HL-60/S4 (cell line): Measurements from ENCODE around the gene BMP10.
"Not testable (repeated sequence)": the region's sequence is repeated elsewhere in the genome, so short reads cannot be mapped to it uniquely, and the experiment has no call there.

Source experiments
- in situ Hi-C: fragments of 300-500 bp; cut with MboI; formaldehyde crosslinking; loops from 2 replicates; pipeline ENCODE4 v1.14.3; 2022; ENCODE audit warnings: low sequenced_read_pairs

Gene BMP10

DNA sequence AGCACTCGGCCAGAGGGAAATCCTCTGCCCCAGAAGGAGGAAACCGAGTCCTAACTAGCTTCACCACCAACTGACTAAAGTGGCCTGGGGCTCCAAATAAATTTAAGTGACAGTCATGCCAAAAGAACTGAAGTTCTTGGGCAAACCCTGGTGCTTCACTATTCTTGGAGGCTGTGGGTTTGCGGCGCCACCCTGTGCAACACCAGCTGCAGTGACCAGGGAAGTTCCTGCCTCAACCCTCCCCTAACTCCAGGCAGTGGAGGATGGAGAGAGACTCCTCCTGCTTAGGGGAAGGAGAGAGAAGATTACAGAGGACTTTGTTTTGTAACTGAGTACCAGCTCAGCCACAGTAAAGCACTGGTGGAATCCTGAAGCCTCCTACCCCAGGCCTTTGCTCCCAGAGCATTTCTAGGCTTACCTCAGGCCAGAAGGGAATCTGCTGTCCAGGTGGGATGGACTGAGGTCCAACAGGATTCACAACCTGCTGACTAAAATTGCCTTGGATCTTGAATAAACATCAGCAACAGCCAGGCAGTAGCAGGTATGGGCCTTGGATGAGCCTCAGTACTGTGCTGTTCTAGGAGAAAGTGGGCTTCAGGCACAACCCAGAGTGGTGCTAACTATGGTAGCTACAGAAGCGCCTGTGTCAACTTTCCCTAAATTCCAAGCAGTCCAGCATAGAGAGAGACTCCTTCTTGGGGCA is 29.4 kb upstream of the BMP10 start:
- in situ Hi-C loops, result no loop called here

DNA sequence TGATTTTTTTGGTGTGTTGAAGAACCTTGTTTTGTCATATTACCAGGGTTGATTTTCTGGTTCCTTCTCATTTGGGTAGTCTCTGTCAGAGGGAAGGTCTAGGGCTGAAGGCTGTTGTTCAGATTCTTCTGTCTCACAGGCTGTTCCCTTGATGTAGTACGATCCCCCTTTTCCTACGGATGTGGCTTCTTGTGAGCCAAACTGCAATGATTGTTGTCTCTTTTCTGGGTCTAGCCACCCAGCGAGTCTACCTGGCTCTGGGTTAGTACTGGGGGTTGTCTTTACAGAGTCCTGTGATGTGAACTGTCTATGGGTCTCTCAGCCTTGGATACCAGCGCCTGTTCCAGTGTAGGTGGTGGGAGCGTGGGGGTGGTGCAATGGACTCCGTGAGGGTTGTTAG is 24.8 kb upstream of the BMP10 start:
- in situ Hi-C loops, result not testable (repeated sequence)

DNA sequence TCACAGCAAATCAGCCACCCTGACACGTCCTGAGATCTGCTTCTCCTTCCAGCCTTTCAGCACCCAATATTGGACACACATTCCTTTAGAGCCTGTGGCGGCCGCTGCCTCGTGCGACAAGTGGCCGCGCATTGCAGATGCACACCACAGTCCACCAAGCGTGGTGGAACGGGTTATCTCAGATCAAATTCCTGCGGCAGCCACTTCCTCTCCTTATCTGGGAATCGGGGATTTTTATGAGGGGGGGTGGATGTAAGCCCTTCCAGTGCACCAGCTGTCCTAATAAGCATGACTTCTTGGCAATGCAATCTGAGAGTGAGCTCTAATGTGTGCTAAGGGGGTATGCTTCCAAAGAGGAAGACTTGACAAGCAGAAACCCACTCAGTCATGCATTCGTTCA is 18.3 kb upstream of the BMP10 start:
- in situ Hi-C loops, result no loop called here

DNA sequence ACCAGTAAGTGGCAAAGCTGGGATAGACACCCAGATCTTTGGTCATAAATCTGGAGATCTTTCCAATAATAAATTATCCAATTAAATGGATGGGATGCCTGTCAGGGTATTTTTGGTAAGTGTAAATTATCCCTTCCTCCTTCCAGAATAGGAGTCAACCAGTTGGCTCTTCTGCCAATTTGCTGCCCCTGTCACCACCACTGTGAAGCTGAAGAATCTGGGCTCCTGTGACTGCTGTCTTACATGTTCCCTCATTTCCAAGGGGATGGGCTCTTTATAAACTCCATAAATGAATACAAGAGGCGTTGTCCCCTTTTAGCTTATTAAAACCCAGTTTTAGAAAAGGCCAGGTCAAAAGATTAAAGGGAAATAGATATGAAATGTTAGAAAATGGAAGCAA is 17.8 kb upstream of the BMP10 start:
- in situ Hi-C loops, result no loop called here

DNA sequence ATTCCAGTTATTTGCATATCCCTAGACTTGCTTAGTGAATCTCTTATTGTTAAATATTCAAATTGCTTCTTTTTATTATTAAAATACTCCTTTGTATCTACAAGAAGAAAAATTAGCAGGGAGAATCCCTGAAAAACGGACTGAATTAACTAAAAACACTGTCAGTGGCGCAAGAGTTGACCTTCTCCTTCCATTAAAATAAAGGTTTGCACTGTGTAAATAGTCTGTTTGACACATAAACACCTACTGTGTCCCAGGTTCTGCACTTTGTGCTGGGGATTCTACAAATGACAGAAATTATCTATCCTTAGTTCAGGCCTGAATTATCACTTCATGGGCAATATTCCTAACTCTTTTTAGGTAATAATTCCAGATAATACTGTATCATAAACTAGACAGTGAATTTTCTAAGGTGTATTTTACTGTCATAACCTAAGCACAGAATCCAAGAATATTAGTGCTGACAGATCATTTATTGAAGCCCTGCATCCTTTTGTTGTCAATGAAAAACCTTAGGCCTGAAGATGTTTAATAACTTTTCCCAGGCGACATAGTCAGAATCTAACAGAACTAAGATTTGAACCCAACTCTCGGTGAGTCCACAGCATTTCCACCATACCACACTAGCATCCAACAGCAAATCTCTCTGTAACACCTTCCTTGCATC is 17.0 kb upstream of the BMP10 start:
- in situ Hi-C loops, result no loop called here

DNA sequence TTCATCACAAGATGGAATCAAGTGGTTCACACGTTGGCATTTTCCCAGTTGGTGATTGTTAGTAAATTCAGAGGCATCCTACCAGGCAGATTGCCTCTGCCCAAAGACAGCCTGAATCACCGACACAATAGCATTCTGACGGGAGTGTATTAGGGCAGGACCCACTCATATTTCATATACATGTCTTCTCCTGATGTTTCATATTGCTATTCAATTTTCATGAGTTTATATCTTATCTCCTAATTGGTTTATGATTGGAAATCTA is 14.5 kb upstream of the BMP10 start:
- in situ Hi-C loops, result no loop called here

DNA sequence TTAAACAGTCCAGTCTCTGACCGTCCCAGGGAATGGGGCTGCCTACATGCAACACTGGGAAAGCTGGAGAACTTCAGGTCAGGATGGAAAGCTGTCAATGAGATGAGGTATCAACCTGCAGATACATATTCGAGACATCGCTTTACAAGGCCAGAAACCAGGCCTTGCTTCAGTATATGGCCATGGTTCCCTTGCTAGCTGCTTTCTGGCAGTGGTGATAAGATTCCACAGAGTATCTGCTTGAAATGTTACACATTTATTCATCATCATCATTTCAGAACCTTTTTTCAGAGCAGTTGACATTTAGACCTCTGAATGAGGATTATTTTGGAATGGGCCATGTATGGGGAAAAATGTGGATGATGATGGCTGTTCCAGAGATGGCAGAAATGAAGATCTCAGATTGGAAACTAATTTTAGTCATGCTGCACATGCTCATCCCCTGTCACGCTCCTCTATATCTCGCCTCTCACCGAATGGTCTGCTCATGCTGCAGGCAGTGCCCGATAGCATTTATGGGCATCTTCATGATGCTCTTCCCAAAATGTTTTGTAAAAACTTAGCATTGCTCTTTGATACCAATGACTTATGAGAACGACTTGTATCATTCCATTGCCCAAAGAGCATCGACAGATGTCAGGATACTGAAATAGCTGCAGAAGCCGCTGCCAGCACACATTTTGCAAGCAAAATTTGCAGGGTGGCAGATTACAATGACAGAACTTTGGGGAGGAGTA is 14.0 kb upstream of the BMP10 start:
- in situ Hi-C loops, result no loop called here

DNA sequence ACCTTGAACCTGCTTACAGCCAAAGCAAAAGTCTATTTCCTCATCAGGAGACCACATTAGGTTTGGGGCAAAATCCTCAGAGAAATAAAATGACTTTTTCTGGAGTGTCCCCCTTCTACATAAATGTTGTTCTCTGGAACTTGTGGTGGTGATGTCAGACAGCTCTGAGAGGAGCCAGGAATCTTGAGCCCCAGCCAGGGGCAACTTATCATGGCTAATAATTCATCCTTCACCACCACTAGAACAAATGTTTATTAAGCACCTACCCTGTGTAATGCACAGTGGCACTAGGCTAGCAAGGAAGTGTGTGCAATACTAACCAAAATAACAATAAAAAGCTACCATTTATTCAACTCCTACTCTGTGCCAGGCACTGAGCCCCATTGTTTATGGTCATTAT is 9.0 kb upstream of the BMP10 start:
- in situ Hi-C loops, result no loop called here

DNA sequence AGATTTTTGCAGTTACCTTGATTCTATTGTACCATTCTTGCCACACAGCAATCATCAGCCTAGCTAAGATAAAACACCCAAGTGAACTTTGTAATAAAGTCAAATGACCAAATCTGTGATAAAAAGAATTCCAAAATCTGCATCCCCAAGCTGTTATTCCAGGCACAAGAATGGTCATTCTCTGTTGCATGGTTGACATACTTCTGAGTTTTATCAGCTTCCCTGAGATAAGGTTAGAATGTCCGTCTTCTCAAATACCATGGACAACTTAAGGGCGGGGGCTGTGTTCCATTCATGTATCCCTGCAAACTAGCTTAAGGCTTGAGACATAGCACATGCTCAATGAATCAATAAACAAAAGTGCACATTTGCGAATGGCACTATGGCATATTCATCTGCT is 8.1 kb upstream of the BMP10 start:
- in situ Hi-C loops, result no loop called here

DNA sequence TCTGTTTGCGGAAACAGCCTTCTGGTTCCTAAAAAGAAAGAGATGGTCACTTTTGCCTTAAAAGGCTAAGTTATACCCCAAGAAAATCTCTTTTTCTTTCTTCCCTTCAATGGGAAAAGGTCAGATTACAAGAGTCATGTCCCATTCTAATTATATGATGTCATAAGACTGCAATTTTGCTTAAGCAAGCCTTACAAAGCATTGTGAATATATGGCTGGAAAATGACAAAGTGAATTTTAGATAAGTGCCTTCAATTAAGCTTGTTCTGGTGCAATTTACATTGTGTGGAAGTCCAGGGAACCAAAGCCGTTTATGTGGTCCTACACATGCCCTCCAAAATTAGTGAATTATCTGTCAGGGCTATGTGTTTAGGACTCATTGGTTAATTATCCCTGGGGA is 7.6 kb upstream of the BMP10 start:
- in situ Hi-C loops, result no loop called here

DNA sequence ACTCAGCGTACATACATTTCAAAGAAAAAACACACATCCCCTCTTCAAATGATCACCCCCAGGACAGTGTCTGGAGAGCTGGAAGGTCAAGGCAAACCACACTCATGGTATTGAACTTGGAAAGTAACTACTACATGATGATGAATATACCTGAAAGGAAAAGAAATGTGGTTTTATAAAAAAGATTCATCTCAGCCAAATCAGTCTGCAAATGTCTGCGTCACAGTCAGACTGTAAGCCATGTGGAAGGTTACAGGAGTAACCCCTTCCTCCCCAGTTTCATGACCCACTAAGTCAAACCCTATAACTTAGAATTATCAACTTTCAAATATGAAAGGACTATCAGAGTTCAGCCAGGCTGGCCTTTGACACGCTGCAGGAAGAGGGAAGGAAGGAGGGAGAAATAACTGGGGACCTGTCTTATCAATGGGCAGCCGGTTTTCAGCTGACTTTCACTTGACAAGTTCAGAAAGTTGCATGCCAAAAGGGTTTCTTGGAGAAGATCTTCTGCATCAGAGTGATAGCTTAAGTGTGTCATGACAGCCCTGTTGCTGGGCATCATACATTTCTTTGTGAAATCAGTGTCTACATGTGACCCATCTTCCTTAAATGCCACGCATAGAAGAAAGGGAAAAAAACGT is 7.0 kb upstream of the BMP10 start:
- in situ Hi-C loops, result no loop called here

DNA sequence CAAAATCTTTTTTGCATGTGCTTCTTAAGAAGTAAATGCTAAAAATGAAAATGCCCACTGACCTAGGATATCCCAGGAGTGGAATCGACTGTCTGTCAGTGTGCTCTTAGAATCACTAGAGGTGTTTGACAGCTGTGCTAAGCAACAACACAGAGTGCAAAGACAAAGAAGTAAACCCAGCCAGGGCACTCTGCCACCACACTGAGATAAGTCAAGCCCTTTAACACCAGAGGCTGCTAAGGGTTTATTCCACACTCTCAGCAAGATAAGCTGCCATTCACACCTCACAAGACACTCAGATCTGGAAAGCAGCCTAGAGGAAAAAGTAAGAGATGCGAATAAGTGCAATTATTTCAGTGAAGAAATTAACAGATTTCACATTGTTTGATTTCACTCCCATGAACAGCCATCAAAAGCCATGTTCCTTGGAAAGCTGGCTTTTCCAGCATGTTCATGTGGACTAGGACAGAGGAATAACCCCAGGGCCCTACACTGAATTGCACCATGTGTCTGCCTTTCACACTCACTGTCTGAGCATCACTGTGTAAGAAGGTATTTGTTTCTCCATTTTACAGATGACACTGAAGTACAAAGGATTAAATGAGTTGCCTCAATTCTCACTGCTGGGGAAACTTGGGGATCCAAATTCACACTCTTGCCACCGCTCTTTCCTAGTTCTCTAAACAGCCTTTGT is 6.0 kb upstream of the BMP10 start:
- in situ Hi-C loops, result no loop called here

DNA sequence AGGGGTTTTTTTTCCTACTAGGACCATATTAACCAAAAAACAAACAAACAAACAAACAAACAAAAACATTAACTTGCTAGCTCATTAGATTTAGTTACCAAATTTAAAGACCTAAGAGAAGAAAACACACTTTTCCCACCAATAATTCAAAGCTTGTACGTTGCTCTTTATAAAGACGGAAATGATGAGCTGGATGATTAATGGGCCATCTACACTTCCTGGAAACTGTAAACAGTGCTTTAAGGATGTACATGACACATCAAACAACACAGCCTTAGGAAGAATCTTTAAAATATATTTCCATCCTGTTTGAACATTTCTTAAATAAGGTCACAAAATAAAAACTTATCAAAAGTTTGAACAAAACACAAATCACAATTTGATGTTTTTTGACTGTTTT is 982 bp downstream of the BMP10 start:
- in situ Hi-C loops, result no loop called here

DNA sequence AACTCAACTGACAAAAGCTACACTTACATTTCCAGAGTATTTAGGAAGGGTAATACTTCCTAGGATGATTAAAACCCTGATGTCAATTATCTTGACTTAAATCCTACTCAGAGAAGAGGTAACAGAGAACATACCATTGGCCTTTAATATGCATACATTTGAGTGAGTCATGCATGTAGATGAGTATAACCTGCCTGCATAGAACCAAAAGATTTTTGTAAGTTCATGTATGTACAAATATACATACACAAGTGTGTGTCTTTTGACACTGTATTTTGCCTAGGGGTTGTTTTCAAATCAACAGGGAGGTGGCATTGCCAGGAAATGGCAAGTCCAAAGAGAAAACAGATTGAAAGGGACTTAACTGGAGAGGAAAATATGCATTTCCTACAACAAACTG is 6.1 kb downstream of the BMP10 start:
- in situ Hi-C loops, result no loop called here

DNA sequence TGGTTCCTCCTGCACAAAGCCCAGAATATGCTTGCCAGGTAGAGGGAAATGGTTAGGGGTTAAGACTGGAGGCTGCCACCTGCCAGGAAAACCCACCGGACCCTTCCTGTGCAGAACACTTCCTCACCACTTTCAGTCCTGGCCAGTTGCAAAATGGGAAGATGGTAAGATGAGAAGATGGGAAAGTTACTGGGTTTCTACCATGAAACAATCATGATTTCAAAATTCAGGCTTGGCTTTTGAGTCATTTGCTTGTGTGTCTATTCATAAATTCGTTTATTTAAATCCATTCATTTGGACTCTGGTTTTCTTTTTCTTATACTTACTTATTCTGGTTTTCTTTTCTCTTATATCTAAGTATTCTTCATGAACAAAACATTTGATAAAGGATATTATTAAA is 7.2 kb downstream of the BMP10 start:
- in situ Hi-C loops, result no loop called here

DNA sequence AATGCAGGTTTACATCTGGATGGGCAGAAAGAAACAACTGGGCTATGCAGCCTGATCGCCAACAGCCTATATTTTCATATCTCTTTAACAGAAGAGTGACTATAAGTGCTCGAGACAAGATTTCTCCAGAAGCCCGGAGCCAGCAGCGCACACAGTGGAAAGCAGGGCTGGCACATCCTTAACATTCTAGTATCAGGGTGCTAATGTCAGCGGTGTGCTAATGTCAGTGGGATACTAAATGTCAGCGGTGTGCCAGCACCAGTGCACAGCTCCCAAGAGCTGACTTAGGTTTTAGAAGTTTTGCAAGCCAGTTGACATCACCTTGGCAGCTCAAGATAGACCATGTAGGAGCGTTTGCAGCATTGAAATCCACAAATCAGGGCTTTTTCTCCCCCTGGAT is 8.3 kb downstream of the BMP10 start:
- in situ Hi-C loops, result no loop called here

DNA sequence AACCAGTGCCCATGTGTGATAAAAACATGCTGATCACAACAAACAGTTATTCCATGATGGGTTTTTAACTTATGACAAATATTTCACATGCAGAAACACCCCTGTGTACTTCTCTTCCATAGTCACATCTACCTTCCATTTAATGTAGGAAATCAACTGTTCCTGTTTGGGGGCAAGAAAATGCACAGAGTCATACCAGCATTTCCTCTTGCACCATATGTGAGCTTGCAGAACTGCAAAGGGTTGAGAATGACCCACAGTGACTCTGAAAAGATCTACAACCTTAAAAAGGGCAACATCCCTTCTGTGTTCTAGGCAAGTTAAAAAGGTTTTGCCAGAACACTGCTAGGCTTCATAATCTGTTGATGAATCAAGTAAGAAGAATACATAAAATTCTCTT is 9.9 kb downstream of the BMP10 start:
- in situ Hi-C loops, result no loop called here

DNA sequence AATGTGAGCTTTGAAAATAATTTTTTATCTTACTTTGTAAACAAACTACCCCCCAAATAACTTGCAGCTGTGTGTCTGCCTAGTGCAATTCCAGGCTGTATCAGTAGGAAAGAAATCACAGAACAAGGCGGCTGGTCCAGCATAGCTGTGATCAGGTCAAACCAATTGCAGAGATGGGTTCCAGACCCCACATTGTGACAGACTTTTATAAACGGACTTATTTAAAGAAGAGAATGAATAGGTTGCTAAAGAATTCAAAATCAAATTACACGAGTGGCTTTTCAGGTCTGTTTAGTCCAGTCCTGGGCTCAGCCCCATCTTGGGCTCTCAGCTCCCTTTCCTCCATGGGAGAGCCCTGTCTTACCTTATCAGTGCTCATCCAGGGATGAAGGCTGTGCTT is 11.1 kb downstream of the BMP10 start:
- in situ Hi-C loops, result no loop called here

DNA sequence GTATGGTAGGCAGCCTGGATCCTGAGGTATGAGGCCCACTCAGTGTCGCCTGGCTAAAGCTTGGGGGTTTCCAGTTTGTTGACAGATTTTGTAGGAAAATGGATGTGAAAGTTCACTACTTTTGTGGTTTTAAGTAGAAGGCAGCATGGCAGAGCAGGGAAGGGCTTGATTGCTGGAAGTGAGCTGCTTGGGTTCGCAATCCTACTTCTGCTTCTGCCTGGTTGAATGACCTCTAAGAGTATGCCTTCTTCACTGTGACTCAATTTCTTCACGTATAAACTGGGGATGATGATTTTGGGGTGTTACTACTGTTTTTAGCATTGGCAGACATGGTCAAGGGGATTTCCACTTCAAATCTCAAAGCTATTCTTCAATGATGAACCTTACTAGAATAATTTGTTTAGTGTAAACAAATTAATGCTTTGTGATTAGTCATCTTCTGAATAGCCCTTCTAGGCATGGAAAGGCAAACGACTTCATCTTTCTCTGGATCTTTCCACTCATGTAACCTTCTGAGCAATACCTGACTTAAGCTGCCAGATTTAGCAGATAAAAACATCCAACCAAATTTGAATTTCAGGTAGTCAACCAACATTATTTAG is 13.2 kb downstream of the BMP10 start:
- in situ Hi-C loops, result no loop called here

DNA sequence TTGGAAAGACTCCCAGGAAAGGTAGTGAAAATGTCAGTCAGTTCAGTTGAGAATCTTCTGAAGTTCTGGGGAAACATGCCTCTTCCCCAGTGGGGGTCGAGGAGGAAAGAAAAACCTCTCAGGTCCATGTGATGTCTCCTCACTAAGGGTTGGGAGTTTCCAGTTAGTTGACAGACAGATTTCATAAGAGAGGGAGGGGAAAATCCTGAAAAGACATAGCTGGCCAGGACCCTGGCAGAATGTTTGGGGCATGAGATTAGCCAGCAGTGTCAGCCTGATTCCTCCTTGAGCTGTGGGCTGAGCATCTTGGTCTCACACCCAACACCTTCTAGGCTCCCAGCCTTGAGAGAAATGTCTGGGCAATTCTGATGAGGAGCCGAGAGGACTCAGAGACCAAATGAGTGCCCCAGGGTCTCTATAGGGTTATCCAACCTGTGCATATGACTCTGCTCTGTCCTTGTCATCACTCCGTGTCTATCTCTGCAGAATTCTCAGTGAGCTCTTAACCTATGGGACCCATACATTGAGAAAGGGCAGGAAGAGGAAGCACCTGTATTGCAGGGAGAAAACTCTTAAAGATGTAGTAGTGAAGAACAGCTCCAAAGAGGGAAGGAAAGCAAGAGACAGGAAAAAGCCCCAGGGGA is 13.9 kb downstream of the BMP10 start:
- in situ Hi-C loops, result no loop called here

DNA sequence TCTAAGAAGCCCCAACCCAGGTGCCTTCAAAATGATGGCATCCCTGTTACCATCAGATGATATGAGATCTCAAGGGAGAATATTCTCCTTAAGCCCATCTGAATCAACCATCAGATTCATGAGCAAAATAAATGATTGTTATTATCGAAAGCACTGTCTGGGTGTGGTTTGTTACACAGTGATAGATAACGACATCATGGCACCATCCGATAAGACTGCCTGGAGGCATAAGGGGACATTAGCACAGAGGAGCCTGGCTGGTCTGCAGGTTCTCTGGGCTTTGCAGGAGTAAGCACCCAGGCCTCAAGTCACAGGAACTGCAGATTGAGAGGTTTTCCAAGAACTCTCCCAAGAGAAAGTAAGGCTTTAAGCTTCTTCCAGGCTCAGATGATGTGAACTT is 15.6 kb downstream of the BMP10 start:
- in situ Hi-C loops, result no loop called here
